Measurements from ENCODE around the gene OGG1. TPM values are rescaled to one million over a fixed set of nuclear protein-coding genes. Genes with fewer than 3 reads are reported as not detected.

OGG1 gene
- total and polyA plus RNA-seq, 10 of the 15 experiments (the other 5 are each of a cell fraction or from before 2014, with no cell fraction given) = 4.8 to 38.8 (median 27.2) TPM

GRCh38 chr3:9791790-9792404 is 42.1 kb downstream of the OGG1 start (continued):
- TF ChIP-seq ZBTB33 (IDR thresholded peaks at IDR 0.05) (no peak), SMC3 (IDR thresholded peaks at IDR 0.05; ENCODE audit: borderline replicate concordance, low read length) (no peak), PAX8 (IDR thresholded peaks at IDR 0.05) (no peak), EP300 (IDR thresholded peaks at IDR 0.05; ENCODE audit: borderline replicate concordance in 1 of 2, control insufficient read depth in 1 of 2, low read depth in 2 of 2, low read length in 2 of 2) (0 out of 4 replicates have a peak, but pooled peaks of 1 of the 2 experiments have one; percentile 23), YBX1 (IDR thresholded peaks at IDR 0.05) (no peak), TCF7 (IDR thresholded peaks at IDR 0.05; ENCODE audit: borderline replicate concordance) (no peak), RB1 (IDR thresholded peaks at IDR 0.05; ENCODE audit: borderline replicate concordance) (peak; percentile 35; the same call in 1 of the 2 replicates), BCL11A (IDR thresholded peaks at IDR 0.05; ENCODE audit: low read depth, low read length) (no peak), ETV6 (conservative IDR thresholded peaks at IDR 0.05 in 1 of 2, IDR thresholded peaks at IDR 0.05 in 1 of 2; ENCODE audit: borderline replicate concordance in 1 of 2, low read depth in 1 of 2) (no peak), ZNF217 (IDR thresholded peaks at IDR 0.05) (peak; percentile 51; the same call in 1 of the 2 replicates), SKIL (IDR thresholded peaks at IDR 0.05; ENCODE audit: low read depth, poor library complexity, severe bottlenecking) (peak; percentile 14), CBX5 (IDR thresholded peaks at IDR 0.05; ENCODE audit: low read depth) (no peak), NBN (IDR thresholded peaks at IDR 0.05) (peak; percentile 0; the same call in 1 of the 2 replicates), EZH2 (IDR thresholded peaks at IDR 0.05; ENCODE audit: borderline replicate concordance, control insufficient read depth, low read depth, low read length) (no peak), HDAC6 (IDR thresholded peaks at IDR 0.05; ENCODE audit: unreplicated experiment) (no peak)

Measured in GM12878 (cell line).